ENCODE measurements around the gene C7orf57. TPM values are rescaled to one million over a fixed set of nuclear protein-coding genes. Genes with fewer than 3 reads are reported as not detected.

The C7orf57 gene
- total RNA-seq, 1 donor from 2014 or later = not detected

- no peaks in the 10 kb centered on the region for H3K36me3 ChIP-seq
- H3K27ac ChIP-seq = no peak overlapping the region
- H3K9me3 ChIP-seq = no peaks in the 10 kb centered on the region
- no peak for DNase-seq (ENCODE audit: low spot score in 2 of 2)
- intact Hi-C loops (cut with DNase I) = no loop called here
- no peak for TF ChIP-seq CTCF (IDR thresholded peaks at IDR 0.05)
- H3K27me3 ChIP-seq = no peaks in the 10 kb centered on the region
- no peaks in the 10 kb centered on the region for H3K4me1 ChIP-seq
- no peak overlapping the region for H3K4me3 ChIP-seq
Observed at GRCh38 chr7:48006866-48007265, 28.5 kb upstream of the C7orf57 start.

GRCh38 chr7:48009257-48009656 is 26.1 kb upstream of the C7orf57 start:
- H3K4me3 ChIP-seq = no peak overlapping the region
- H3K4me1 ChIP-seq = no peaks in the 10 kb centered on the region
- no peak for TF ChIP-seq CTCF (IDR thresholded peaks at IDR 0.05)
- no peak overlapping the region for H3K27ac ChIP-seq
- DNase-seq (ENCODE audit: low spot score in 2 of 2) = no peak
- no peaks in the 10 kb centered on the region for H3K36me3 ChIP-seq
- H3K9me3 ChIP-seq = no peaks in the 10 kb centered on the region
- intact Hi-C loops (cut with DNase I) = no loop called here
- no peaks in the 10 kb centered on the region for H3K27me3 ChIP-seq

- intact Hi-C loops (cut with DNase I) = no loop called here
Observed at GRCh38 chr7:48009954-48010353, 25.4 kb upstream of the C7orf57 start.

GRCh38 chr7:48011323-48011722 is 24.0 kb upstream of the C7orf57 start:
- Histone ChIP-seq H3K4me1 (no peaks in the 10 kb centered on the region), H3K4me3 (no peak overlapping the region), H3K9me3 (no peaks in the 10 kb centered on the region), H3K27me3 (no peaks in the 10 kb centered on the region), H3K36me3 (no peaks in the 10 kb centered on the region), H3K27ac (no peak overlapping the region)
- TF ChIP-seq CTCF (IDR thresholded peaks at IDR 0.05) = no peak
- DNase-seq (ENCODE audit: low spot score in 2 of 2) = no peak
- intact Hi-C loops (cut with DNase I) = no loop called here

More at GRCh38 chr7:48009954-48010353, 25.4 kb upstream of the C7orf57 start:
- no peaks in the 10 kb centered on the region for H3K9me3 ChIP-seq
- no peaks in the 10 kb centered on the region for H3K27me3 ChIP-seq
- H3K4me3 ChIP-seq = no peak overlapping the region
- no peaks in the 10 kb centered on the region for H3K4me1 ChIP-seq
- no peaks in the 10 kb centered on the region for H3K36me3 ChIP-seq
- H3K27ac ChIP-seq = no peak overlapping the region
- DNase-seq (ENCODE audit: low spot score in 2 of 2) = no peak
- no peak for TF ChIP-seq CTCF (IDR thresholded peaks at IDR 0.05)

- intact Hi-C loops (cut with DNase I) = no loop called here
- no peak overlapping the region for H3K4me3 ChIP-seq
- no peaks in the 10 kb centered on the region for H3K27me3 ChIP-seq
- H3K27ac ChIP-seq = no peak overlapping the region
- no peak for TF ChIP-seq CTCF (IDR thresholded peaks at IDR 0.05)
- no peak for DNase-seq (ENCODE audit: low spot score in 2 of 2)
- no peaks in the 10 kb centered on the region for H3K4me1 ChIP-seq
- no peaks in the 10 kb centered on the region for H3K36me3 ChIP-seq
- no peaks in the 10 kb centered on the region for H3K9me3 ChIP-seq
Observed at GRCh38 chr7:48011951-48012350, 23.4 kb upstream of the C7orf57 start.

GRCh38 chr7:48016641-48017040 is 18.7 kb upstream of the C7orf57 start:
- intact Hi-C loops (cut with DNase I) = no loop called here
- Histone ChIP-seq H3K4me1 (no peaks in the 10 kb centered on the region), H3K9me3 (no peaks in the 10 kb centered on the region), H3K27ac (no peak overlapping the region), H3K4me3 (no peak overlapping the region), H3K27me3 (no peaks in the 10 kb centered on the region), H3K36me3 (no peaks in the 10 kb centered on the region)
- no peak for TF ChIP-seq CTCF (IDR thresholded peaks at IDR 0.05)
- DNase-seq (ENCODE audit: low spot score in 2 of 2) = no peak

Data from ascending aorta (tissue), 2 donors.